CD4-positive, alpha-beta T cell (primary cell): Measurements from ENCODE around the gene CAPN2. TPM values are rescaled to one million over a fixed set of nuclear protein-coding genes. Genes with fewer than 3 reads are reported as not detected.

Experiments used
- ATAC-seq: fragments of 200-7000 bp; cut with Tn5 transposase; one replicate; pipeline ENCODE4 v1.10.0; 2022; ENCODE audit warnings: mild to moderate bottlenecking; ENCODE audit not compliant: poor library complexity
- CTCF ChIA-PET: fragments of 350-600 bp; sonication (Branson Sonifier 250); formaldehyde crosslinking; loops from one replicate; lab custom pipeline; 2021; ENCODE audit warnings: antibody characterized with exemption, inconsistent platforms; lab: Charles Lee
- POLR2A ChIA-PET: fragments of 350-600 bp; sonication (Branson Sonifier 250); formaldehyde crosslinking; loops from one replicate; lab custom pipeline; 2021; ENCODE audit warnings: antibody characterized with exemption, inconsistent platforms; lab: Charles Lee
- DNase-seq, 14 experiments: peaks; one replicate each; pipeline ENCODE4 v3.0.0-alpha.2; 2013 to 2020; ENCODE audit warnings: mixed read lengths in 2 of 14
- H3K27ac ChIP-seq, 2 donors: one replicate each; pipeline versions ENCODE4 v1.5.1 to v1.7.0; 2013; ENCODE audit warnings: low read length in 2 of 2, low read depth in 1 of 2, mild to moderate bottlenecking in 1 of 2
- H3K27me3 ChIP-seq, 2 experiments: 1 replicate in 1 of 2; 2 replicates in 1 of 2; pipeline versions ENCODE4 v1.6.1 to v1.7.0; 2013; ENCODE audit warnings: low read length in 2 of 2, control low read depth in 1 of 2, mild to moderate bottlenecking in 1 of 2, moderate library complexity in 1 of 2; ENCODE audit not compliant: insufficient read depth in 2 of 2, control insufficient read depth in 1 of 2
- H3K36me3 ChIP-seq: one replicate; pipeline ENCODE4 v1.6.1; 2013; ENCODE audit warnings: low read length, control low read depth; ENCODE audit not compliant: insufficient read depth
- H3K4me1 ChIP-seq: one replicate; pipeline ENCODE4 v1.6.1; 2013; ENCODE audit warnings: low read length, control low read depth; ENCODE audit not compliant: insufficient read depth
- H3K4me3 ChIP-seq: one replicate; pipeline ENCODE4 v1.5.1; 2013; ENCODE audit warnings: mild to moderate bottlenecking, low read length, moderate library complexity
- H3K9me3 ChIP-seq, 2 experiments: 1 replicate in 1 of 2; 2 replicates in 1 of 2; pipeline versions ENCODE4 v1.6.1 to v1.7.0; 2013; ENCODE audit warnings: low read length in 2 of 2, mild to moderate bottlenecking in 2 of 2, control low read depth in 1 of 2, moderate library complexity in 1 of 2; ENCODE audit not compliant: control insufficient read depth in 1 of 2, insufficient read depth in 1 of 2
- H3K27ac Mint-ChIP-seq: one replicate; pipeline ENCODE4 v1.8.0; 2020; ENCODE audit warnings: mixed read lengths
- H3K27me3 Mint-ChIP-seq: one replicate; pipeline ENCODE4 v1.8.0; 2021; ENCODE audit warnings: mixed read lengths
- H3K36me3 Mint-ChIP-seq: one replicate; pipeline ENCODE4 v1.8.0; 2021; ENCODE audit warnings: low read depth, mixed read lengths
- H3K4me1 Mint-ChIP-seq: one replicate; pipeline ENCODE4 v1.8.0; 2021; ENCODE audit warnings: low read depth, mixed read lengths
- H3K4me3 Mint-ChIP-seq: one replicate; pipeline ENCODE4 v1.8.0; 2020; ENCODE audit warnings: mild to moderate bottlenecking, mixed read lengths
- H3K9me3 Mint-ChIP-seq: one replicate; pipeline ENCODE4 v1.8.0; 2020; ENCODE audit warnings: mixed read lengths
- intact Hi-C, 2 experiments: fragments of 100-400 bp; cut with DNase I in 1 of 2; cut with micrococcal nuclease in 1 of 2; formaldehyde crosslinking; loops; one replicate each; pipeline versions ENCODE4 v1.15.1 to v1.9.0; 2023 to 2025; cut with DNase I, micrococcal nuclease
- total RNA-seq, 174 experiments: library from RNA in 2 of 174; stranded (reverse) in 2 of 174; gene quantifications; one replicate each; pipeline ENCODE4 v1.2.3 and lab custom pipeline; 2021 to 2026
- TF ChIP-seq, protein P1 (sequence below): fragments of 200-600 bp; IDR thresholded peaks from one replicate; pipeline ENCODE4 v1.8.0; 2022; ENCODE audit warnings: antibody characterized with exemption, mild to moderate bottlenecking

The CAPN2 gene
- total RNA-seq, 2 experiments from 2014 or later: 110 to 114 TPM

DNA sequence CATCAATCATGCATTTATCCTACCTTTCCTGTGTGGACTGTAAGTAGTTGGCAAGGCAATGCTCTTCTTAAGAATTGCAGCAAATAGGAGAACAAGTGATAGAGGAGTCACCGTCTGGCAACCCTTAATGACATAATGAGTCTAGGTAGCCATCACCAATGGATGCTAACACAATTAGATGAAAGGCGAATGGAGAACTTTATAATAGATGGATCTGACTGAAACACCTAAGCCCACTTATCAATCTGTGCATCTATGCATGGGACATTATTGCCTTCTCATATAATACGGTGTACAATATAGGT is 27.9 kb upstream of the CAPN2 start:
- TF ChIP-seq, protein P1, sequence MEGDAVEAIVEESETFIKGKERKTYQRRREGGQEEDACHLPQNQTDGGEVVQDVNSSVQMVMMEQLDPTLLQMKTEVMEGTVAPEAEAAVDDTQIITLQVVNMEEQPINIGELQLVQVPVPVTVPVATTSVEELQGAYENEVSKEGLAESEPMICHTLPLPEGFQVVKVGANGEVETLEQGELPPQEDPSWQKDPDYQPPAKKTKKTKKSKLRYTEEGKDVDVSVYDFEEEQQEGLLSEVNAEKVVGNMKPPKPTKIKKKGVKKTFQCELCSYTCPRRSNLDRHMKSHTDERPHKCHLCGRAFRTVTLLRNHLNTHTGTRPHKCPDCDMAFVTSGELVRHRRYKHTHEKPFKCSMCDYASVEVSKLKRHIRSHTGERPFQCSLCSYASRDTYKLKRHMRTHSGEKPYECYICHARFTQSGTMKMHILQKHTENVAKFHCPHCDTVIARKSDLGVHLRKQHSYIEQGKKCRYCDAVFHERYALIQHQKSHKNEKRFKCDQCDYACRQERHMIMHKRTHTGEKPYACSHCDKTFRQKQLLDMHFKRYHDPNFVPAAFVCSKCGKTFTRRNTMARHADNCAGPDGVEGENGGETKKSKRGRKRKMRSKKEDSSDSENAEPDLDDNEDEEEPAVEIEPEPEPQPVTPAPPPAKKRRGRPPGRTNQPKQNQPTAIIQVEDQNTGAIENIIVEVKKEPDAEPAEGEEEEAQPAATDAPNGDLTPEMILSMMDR: no peak
- Histone ChIP-seq H3K4me1 (peaks cover 2% of the 10 kb centered on the region), H3K36me3 (no peaks in the 10 kb centered on the region), H3K9me3 (no peaks in the 10 kb centered on the region), H3K27ac (no peak overlapping the region), H3K27me3 (peaks cover 0 to 2% of the 10 kb centered on the region in 2 experiments), H3K4me3 (no peak overlapping the region)
- no peak overlapping the region for H3K4me3 Mint-ChIP-seq
- H3K36me3 Mint-ChIP-seq: no peaks in the 10 kb centered on the region
- ATAC-seq: no peak
- DNase-seq: no peak
- H3K9me3 Mint-ChIP-seq: no peaks in the 10 kb centered on the region
- H3K27me3 Mint-ChIP-seq: peaks cover 18% of the 10 kb centered on the region
- POLR2A ChIA-PET: no interaction called here
- intact Hi-C loops: loop anchor here (1.0 to 10.0 kb wide), 6 partner anchors 550 to 1220 kb away; partner anchors contain the start of gene FAM177B (in 1 of the 2)
- H3K4me1 Mint-ChIP-seq: no peaks in the 10 kb centered on the region
- H3K27ac Mint-ChIP-seq: no peak overlapping the region
- CTCF ChIA-PET: interaction anchor here (2.0 kb wide), 1 partner anchor 551 kb away, joined by 9 read pairs; no protein-coding TSS in a partner anchor

DNA sequence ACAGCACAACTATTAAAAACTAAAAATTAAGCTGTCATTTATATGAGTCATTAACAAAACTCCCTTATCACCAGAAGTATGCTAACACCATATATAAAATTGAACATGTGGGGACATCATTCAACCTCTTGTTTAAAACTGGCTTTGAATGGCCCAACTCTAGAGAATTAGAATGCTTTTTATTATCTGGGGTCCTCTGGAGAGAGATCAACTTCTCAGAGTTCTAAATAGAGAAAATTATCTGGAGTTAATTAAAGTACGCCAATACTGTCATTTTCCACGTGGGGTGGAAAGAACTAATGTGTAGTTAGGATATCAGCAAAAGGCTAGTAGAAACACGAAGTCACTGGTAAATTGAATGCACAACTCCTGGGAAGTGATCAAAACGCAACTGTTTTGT is 21.2 kb upstream of the CAPN2 start:
- TF ChIP-seq, protein P1: no peak
- ChIA-PET CTCF (interaction anchor here (1.5 kb wide), 1 partner anchor 9 kb away, joined by 3 read pairs; no protein-coding TSS in a partner anchor), POLR2A (no interaction called here)
- H3K27ac Mint-ChIP-seq: no peak overlapping the region
- H3K9me3 ChIP-seq: no peaks in the 10 kb centered on the region
- no peaks in the 10 kb centered on the region for H3K9me3 Mint-ChIP-seq
- peaks cover 6% of the 10 kb centered on the region for H3K27me3 Mint-ChIP-seq
- no peaks in the 10 kb centered on the region for H3K4me1 Mint-ChIP-seq
- H3K4me3 Mint-ChIP-seq: no peak overlapping the region
- no peaks in the 10 kb centered on the region for H3K27me3 ChIP-seq
- ATAC-seq (no peak), DNase-seq (no peak)
- H3K4me3 ChIP-seq: no peak overlapping the region
- no peaks in the 10 kb centered on the region for H3K36me3 ChIP-seq
- no peak overlapping the region for H3K27ac ChIP-seq
- H3K4me1 ChIP-seq: no peaks in the 10 kb centered on the region
- H3K36me3 Mint-ChIP-seq: no peaks in the 10 kb centered on the region
- intact Hi-C loops: no loop called here

DNA sequence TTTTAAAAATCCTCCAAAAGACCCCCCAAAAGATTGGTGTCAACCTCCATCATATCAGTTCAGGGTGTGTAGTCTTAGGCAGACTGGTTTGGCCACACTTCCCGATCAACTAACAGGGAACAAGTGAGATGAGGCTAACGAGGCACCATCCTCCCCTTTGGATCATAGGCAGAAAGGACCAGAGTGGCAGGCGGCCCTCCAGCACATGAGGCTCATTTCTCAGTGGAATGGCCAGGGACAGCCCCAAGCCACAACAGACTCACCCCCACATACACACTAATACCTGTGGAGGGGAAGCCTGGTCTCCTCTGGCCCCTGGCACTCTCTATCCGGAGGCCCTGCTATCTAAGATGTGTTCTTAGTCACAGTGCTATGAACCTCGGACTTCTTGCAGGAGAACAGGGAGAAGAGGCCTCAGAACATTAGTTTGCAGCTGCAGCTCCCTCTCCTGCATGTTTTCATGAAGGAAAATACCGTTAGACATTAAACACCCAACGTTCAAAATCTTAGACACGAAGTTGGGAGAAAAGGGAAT is 17.3 kb upstream of the CAPN2 start:
- no peak overlapping the region for H3K4me3 Mint-ChIP-seq
- TF ChIP-seq, protein P1: no peak
- H3K36me3 Mint-ChIP-seq: no peaks in the 10 kb centered on the region
- no peak overlapping the region for H3K27ac ChIP-seq
- no peaks in the 10 kb centered on the region for H3K27me3 ChIP-seq
- H3K4me1 ChIP-seq: peaks cover 8% of the 10 kb centered on the region
- no peaks in the 10 kb centered on the region for H3K9me3 ChIP-seq
- ChIA-PET POLR2A (interaction anchor here (1.1 kb wide), 1 partner anchor 54 kb away, joined by 6 read pairs; no protein-coding TSS in a partner anchor), CTCF (interaction anchor here (2.0 kb wide), 1 partner anchor 66 kb away, joined by 4 read pairs; no protein-coding TSS in a partner anchor)
- no peak for ATAC-seq
- no peak for DNase-seq
- no peak overlapping the region for H3K27ac Mint-ChIP-seq
- H3K27me3 Mint-ChIP-seq: no peaks in the 10 kb centered on the region
- intact Hi-C loops: loop anchor here in 1 of 2 experiments (5.0 kb wide), 1 partner anchor 637 kb away; the partner anchor contains the start of gene NVL
- no peak overlapping the region for H3K4me3 ChIP-seq
- peaks cover 8% of the 10 kb centered on the region for H3K4me1 Mint-ChIP-seq
- no peaks in the 10 kb centered on the region for H3K36me3 ChIP-seq
- H3K9me3 Mint-ChIP-seq: no peaks in the 10 kb centered on the region
